Hepatocyte (in vitro differentiated cells): ENCODE results near the gene ANXA9. TPM values are rescaled to one million over a fixed set of nuclear protein-coding genes. Genes with fewer than 3 reads are reported as not detected.

Experiments used
- DNase-seq: peaks from one replicate; pipeline ENCODE4 v3.0.0-alpha.2; 2016; ENCODE audit warnings: low spot score
- H2AFZ ChIP-seq: fragments of 200-600 bp; sonication (generic); 2 replicates; pipeline ENCODE4 v1.6.0; 2016; ENCODE audit warnings: antibody characterized with exemption, mild to moderate bottlenecking
- H3K27ac ChIP-seq: fragments of 200-600 bp; sonication (generic); 2 replicates; pipeline ENCODE4 v1.5.1; 2016; ENCODE audit warnings: mild to moderate bottlenecking
- H3K27me3 ChIP-seq: fragments of 200-600 bp; sonication (generic); 2 replicates; pipeline ENCODE4 v1.6.1; 2016
- H3K36me3 ChIP-seq: fragments of 200-600 bp; sonication (generic); replicated peaks from 2 replicates; pipeline ENCODE4 v1.5.1; 2016; ENCODE audit warnings: low read depth; ENCODE audit not compliant: insufficient read depth
- H3K4me1 ChIP-seq: fragments of 200-600 bp; sonication (generic); 2 replicates; pipeline ENCODE4 v1.5.1; 2016; ENCODE audit warnings: mild to moderate bottlenecking, moderate library complexity; ENCODE audit not compliant: insufficient read depth
- H3K4me2 ChIP-seq: fragments of 200-600 bp; sonication (generic); 2 replicates; pipeline ENCODE4 v1.6.0; 2016
- H3K4me3 ChIP-seq: fragments of 200-600 bp; sonication (generic); 2 replicates; pipeline ENCODE4 v1.5.1; 2016; ENCODE audit warnings: mild to moderate bottlenecking
- H3K79me2 ChIP-seq: fragments of 200-600 bp; sonication (generic); 2 replicates; pipeline ENCODE4 v1.6.0; 2017; ENCODE audit warnings: mild to moderate bottlenecking
- H3K9me2 ChIP-seq: fragments of 200-600 bp; sonication (generic); replicated peaks from 2 replicates; pipeline ENCODE4 v1.6.0; 2017; ENCODE audit warnings: mild to moderate bottlenecking; ENCODE audit not compliant: insufficient read depth
- H3K9me3 ChIP-seq: fragments of 200-600 bp; sonication (generic); 2 replicates; pipeline ENCODE4 v1.5.1; 2016; ENCODE audit warnings: low read depth, mild to moderate bottlenecking
- H4K20me1 ChIP-seq: fragments of 200-600 bp; sonication (generic); 2 replicates; pipeline ENCODE4 v1.6.0; 2016; ENCODE audit warnings: mild to moderate bottlenecking; ENCODE audit not compliant: insufficient read depth, poor library complexity, severe bottlenecking
- EZH2 ChIP-seq: fragments of 200-600 bp; sonication (generic); IDR thresholded peaks from 2 replicates; pipeline ENCODE4 v1.6.1; 2016; ENCODE audit warnings: antibody characterized with exemption, mild to moderate bottlenecking, borderline replicate concordance
- EZH2phosphoT487 ChIP-seq: fragments of 200-600 bp; sonication (generic); IDR thresholded peaks from one replicate; pipeline ENCODE4 v1.6.1; 2018; ENCODE audit warnings: antibody characterized with exemption, mild to moderate bottlenecking, low read depth, moderate library complexity; ENCODE audit not compliant: unreplicated experiment, severe bottlenecking
- WGBS: methylation state at CpG from one replicate; pipeline ENCODE4 v1.1.6; 2016; ENCODE audit warnings: low lambda C conversion rate; ENCODE audit errors: missing lambda C conversion rate; 5-methylcytosine and 5-hydroxymethylcytosine counted together
- polyA plus RNA-seq: library from polyadenylated mRNA; unstranded; fragments of >200 nt; fragmentation: Nextera tagmentation; extraction: Ambion mirVana; gene quantifications from 2 replicates; pipeline ENCODE4 v1.2.1, GENCODE V29; 2016
- total RNA-seq: library from RNA; depleted of rRNA; stranded (reverse); fragments of >200 nt; gene quantifications from 2 replicates; pipeline ENCODE4 v1.2.3, GENCODE V29; 2014
- TF ChIP-seq, protein P1 (sequence below): fragments of 200-600 bp; sonication (generic); IDR thresholded peaks from 2 replicates; pipeline ENCODE4 v1.5.1; 2016; ENCODE audit warnings: antibody characterized with exemption, mild to moderate bottlenecking; ENCODE audit not compliant: poor library complexity

Gene ANXA9
- total and polyA plus RNA-seq, 2 experiments from 2014 or later = 7.9 to 8.8 TPM

DNA sequence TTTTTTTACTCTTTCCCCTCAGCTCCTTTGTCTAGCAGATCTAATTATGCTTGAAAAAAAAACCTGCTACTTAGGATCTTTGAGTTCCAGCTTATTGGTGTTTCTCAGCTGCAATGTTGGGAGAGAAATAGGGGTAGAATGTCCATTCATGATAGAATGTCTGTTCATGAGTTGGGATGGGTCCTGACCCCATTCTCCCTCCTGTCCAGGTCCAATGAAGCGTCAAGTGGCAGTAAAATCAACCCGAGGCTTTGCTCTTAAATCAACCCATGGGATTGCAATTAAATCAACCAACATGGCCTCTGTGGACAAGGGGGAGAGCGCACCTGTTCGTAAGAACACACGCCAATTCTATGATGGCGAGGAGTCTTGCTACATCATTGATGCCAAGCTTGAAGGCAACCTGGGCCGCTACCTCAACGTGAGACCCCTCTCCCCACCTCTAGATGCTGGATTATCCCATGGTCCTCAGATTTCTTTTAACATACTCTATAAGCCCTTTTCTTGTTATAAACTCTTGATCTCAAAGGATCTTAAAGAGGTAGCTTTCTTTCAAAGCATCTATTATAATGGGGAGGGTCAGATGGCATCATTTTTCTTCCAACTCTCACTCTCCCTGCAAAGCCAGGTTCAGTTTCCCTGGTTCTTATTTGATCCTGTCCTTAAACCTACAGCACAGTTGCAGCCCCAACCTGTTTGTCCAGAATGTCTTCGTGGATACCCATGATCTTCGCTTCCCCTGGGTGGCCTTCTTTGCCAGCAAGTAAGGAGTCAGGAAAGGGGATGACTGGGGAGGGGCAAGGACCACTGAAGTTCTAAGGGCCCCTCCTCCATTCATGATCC lies 18.6 kb upstream of the ANXA9 start:
- H3K79me2 ChIP-seq = peaks cover 24% of the 10 kb centered on the region
- H3K4me1 ChIP-seq = peaks cover 16% of the 10 kb centered on the region
- no peak overlapping the region for H3K4me2 ChIP-seq
- 94% methylated on average over 10 of the region's 10 CpGs for WGBS
- peaks cover 3% of the 10 kb centered on the region for H3K36me3 ChIP-seq
- H3K9me2 ChIP-seq = no peaks in the 10 kb centered on the region
- peaks cover 10% of the 10 kb centered on the region for H4K20me1 ChIP-seq
- no peaks in the 10 kb centered on the region for H3K27me3 ChIP-seq
- H2AFZ ChIP-seq = no peak overlapping the region
- peak overlapping the region; percentile 24 for H3K27ac ChIP-seq
- no peaks in the 10 kb centered on the region for H3K9me3 ChIP-seq
- H3K4me3 ChIP-seq = no peak overlapping the region
- TF ChIP-seq EZH2phosphoT487 = no peak
- TF ChIP-seq, protein P1, sequence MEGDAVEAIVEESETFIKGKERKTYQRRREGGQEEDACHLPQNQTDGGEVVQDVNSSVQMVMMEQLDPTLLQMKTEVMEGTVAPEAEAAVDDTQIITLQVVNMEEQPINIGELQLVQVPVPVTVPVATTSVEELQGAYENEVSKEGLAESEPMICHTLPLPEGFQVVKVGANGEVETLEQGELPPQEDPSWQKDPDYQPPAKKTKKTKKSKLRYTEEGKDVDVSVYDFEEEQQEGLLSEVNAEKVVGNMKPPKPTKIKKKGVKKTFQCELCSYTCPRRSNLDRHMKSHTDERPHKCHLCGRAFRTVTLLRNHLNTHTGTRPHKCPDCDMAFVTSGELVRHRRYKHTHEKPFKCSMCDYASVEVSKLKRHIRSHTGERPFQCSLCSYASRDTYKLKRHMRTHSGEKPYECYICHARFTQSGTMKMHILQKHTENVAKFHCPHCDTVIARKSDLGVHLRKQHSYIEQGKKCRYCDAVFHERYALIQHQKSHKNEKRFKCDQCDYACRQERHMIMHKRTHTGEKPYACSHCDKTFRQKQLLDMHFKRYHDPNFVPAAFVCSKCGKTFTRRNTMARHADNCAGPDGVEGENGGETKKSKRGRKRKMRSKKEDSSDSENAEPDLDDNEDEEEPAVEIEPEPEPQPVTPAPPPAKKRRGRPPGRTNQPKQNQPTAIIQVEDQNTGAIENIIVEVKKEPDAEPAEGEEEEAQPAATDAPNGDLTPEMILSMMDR = no peak
- TF ChIP-seq EZH2 = no peak
- no peak for DNase-seq

DNA sequence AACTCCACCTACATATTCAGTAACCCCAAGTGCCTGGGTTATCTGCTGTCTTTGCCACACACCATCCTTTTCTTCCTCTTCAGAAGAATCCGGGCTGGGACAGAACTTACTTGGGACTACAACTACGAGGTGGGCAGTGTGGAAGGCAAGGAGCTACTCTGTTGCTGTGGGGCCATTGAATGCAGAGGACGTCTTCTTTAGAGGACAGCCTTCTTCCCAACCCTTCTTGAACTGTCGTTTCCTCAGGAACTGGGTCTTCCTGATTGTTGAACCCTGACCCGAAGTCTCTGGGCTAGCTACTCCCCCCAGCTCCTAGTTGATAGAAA lies 18.0 kb upstream of the ANXA9 start:
- no peaks in the 10 kb centered on the region for H3K9me2 ChIP-seq
- DNase-seq = no peak
- H3K27ac ChIP-seq = no peak overlapping the region
- TF ChIP-seq, protein P1 = no peak
- no peaks in the 10 kb centered on the region for H3K9me3 ChIP-seq
- H3K4me2 ChIP-seq = no peak overlapping the region
- H3K27me3 ChIP-seq = no peaks in the 10 kb centered on the region
- no peak overlapping the region for H2AFZ ChIP-seq
- H3K4me1 ChIP-seq = peaks cover 16% of the 10 kb centered on the region
- no peak overlapping the region for H3K4me3 ChIP-seq
- H3K36me3 ChIP-seq = peaks cover 3% of the 10 kb centered on the region
- H3K79me2 ChIP-seq = peaks cover 30% of the 10 kb centered on the region
- H4K20me1 ChIP-seq = peaks cover 16% of the 10 kb centered on the region
- WGBS = 92% methylated on average over 5 of the region's 5 CpGs

DNA sequence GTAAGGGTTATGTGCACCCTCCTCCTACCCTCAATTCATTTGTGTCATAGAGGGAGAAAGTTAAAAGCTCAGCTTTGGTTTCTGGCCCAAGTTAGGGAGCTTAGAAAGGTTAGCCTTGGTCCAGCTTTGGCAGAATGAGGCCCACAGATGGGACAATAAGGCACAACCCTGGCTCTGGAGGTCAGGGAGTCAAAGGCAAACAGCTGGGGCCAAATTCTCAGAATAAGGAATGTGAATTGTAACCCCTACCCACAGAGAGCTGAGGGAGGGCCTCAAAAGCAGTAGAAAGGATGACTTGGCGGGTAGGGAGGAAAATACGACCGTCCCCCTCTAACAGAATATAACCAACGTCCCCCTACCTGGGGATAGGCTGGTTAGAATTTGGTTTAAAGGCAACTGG lies 16.5 kb upstream of the ANXA9 start:
- no peaks in the 10 kb centered on the region for H3K9me2 ChIP-seq

More for the DNA sequence above, 16.5 kb upstream of the ANXA9 start:
- Histone ChIP-seq H3K79me2 (peaks cover 45% of the 10 kb centered on the region), H3K27me3 (no peaks in the 10 kb centered on the region), H3K4me3 (no peak overlapping the region), H4K20me1 (peaks cover 30% of the 10 kb centered on the region), H3K9me3 (no peaks in the 10 kb centered on the region), H3K4me1 (peaks cover 21% of the 10 kb centered on the region), H3K27ac (no peak overlapping the region), H3K4me2 (no peak overlapping the region), H2AFZ (no peak overlapping the region), H3K36me3 (peaks cover 3% of the 10 kb centered on the region)
- 99% methylated on average over 4 of the region's 4 CpGs for WGBS
- TF ChIP-seq, protein P1 = no peak
- TF ChIP-seq EZH2 (no peak), EZH2phosphoT487 (no peak)
- DNase-seq = no peak
